ENCODE results near the gene CTU1. TPM values are rescaled to one million over a fixed set of nuclear protein-coding genes. Genes with fewer than 3 reads are reported as not detected.

The CTU1 gene
- total RNA-seq, 2 experiments from 2014 or later: 1.4 to 1.6 TPM

GRCh38 chr19:51063664-51064063 is 44.5 kb downstream of the CTU1 start:
- H3K4me3 Mint-ChIP-seq: no peak overlapping the region
- ATAC-seq (ENCODE audit: poor library complexity): no peak
- no peaks in the 10 kb centered on the region for H3K36me3 Mint-ChIP-seq (ENCODE audit: low read depth)
- H3K9me3 ChIP-seq (ENCODE audit: control insufficient read depth in 1 of 2, insufficient read depth in 1 of 2, low read length in 2 of 2): peaks cover 0 to 9% of the 10 kb centered on the region in 2 experiments
- DNase-seq: no peak
- no peak overlapping the region for H3K4me3 ChIP-seq (ENCODE audit: low read length)
- no peaks in the 10 kb centered on the region for H3K9me3 Mint-ChIP-seq
- H3K27me3 Mint-ChIP-seq: peaks cover 65% of the 10 kb centered on the region
- H3K27ac ChIP-seq (ENCODE audit: low read depth in 1 of 2, low read length in 2 of 2): no peak overlapping the region
- intact Hi-C loops (cut with DNase I, micrococcal nuclease): no loop called here
- CTCF ChIA-PET: interaction anchor here (0.7 kb wide), 1 partner anchor 47 kb away, joined by 3 read pairs; no protein-coding TSS in a partner anchor
- peaks cover 3% of the 10 kb centered on the region for H3K4me1 ChIP-seq (ENCODE audit: insufficient read depth, low read length)
- POLR2A ChIA-PET: no interaction called here
- peaks cover 25 to 60% of the 10 kb centered on the region in 2 experiments for H3K27me3 ChIP-seq (ENCODE audit: control insufficient read depth in 1 of 2, insufficient read depth in 2 of 2, low read length in 2 of 2)
- no peaks in the 10 kb centered on the region for H3K36me3 ChIP-seq (ENCODE audit: insufficient read depth, low read length)
- no peak for TF ChIP-seq CTCF (IDR thresholded peaks at IDR 0.05)
- H3K4me1 Mint-ChIP-seq (ENCODE audit: low read depth): no peaks in the 10 kb centered on the region
- no peak overlapping the region for H3K27ac Mint-ChIP-seq

GRCh38 chr19:51060973-51061372 is 47.2 kb downstream of the CTU1 start:
- CTCF ChIA-PET: no interaction called here
- H3K9me3 ChIP-seq (ENCODE audit: control insufficient read depth in 1 of 2, insufficient read depth in 1 of 2, low read length in 2 of 2): peaks cover 0 to 9% of the 10 kb centered on the region in 2 experiments
- peaks cover 16 to 42% of the 10 kb centered on the region in 2 experiments for H3K27me3 ChIP-seq (ENCODE audit: control insufficient read depth in 1 of 2, insufficient read depth in 2 of 2, low read length in 2 of 2)
- no peak for TF ChIP-seq CTCF (IDR thresholded peaks at IDR 0.05)
- Mint-ChIP-seq H3K36me3 (ENCODE audit: low read depth) (no peaks in the 10 kb centered on the region), H3K9me3 (no peaks in the 10 kb centered on the region), H3K4me1 (ENCODE audit: low read depth) (no peaks in the 10 kb centered on the region), H3K4me3 (no peak overlapping the region), H3K27me3 (peaks cover 56% of the 10 kb centered on the region), H3K27ac (no peak overlapping the region)
- H3K27ac ChIP-seq (ENCODE audit: low read depth in 1 of 2, low read length in 2 of 2): no peak overlapping the region
- H3K4me3 ChIP-seq (ENCODE audit: low read length): no peak overlapping the region
- no peaks in the 10 kb centered on the region for H3K36me3 ChIP-seq (ENCODE audit: insufficient read depth, low read length)
- ATAC-seq (ENCODE audit: poor library complexity) (no peak), DNase-seq (no peak)
- POLR2A ChIA-PET: no interaction called here
- peaks cover 3% of the 10 kb centered on the region for H3K4me1 ChIP-seq (ENCODE audit: insufficient read depth, low read length)
- intact Hi-C loops (cut with DNase I, micrococcal nuclease): no loop called here

GRCh38 chr19:51060336-51060735 is 47.9 kb downstream of the CTU1 start:
- H3K4me1 Mint-ChIP-seq (ENCODE audit: low read depth): no peaks in the 10 kb centered on the region
- no peak overlapping the region for H3K4me3 Mint-ChIP-seq
- no peaks in the 10 kb centered on the region for H3K9me3 Mint-ChIP-seq
- no peak overlapping the region for H3K4me3 ChIP-seq (ENCODE audit: low read length)
- no peaks in the 10 kb centered on the region for H3K36me3 ChIP-seq (ENCODE audit: insufficient read depth, low read length)
- H3K27ac Mint-ChIP-seq: no peak overlapping the region
- H3K27me3 Mint-ChIP-seq: peaks cover 55% of the 10 kb centered on the region
- H3K27me3 ChIP-seq (ENCODE audit: control insufficient read depth in 1 of 2, insufficient read depth in 2 of 2, low read length in 2 of 2): peaks cover 9 to 40% of the 10 kb centered on the region in 2 experiments
- DNase-seq (no peak), ATAC-seq (ENCODE audit: poor library complexity) (no peak)
- peaks cover 3% of the 10 kb centered on the region for H3K4me1 ChIP-seq (ENCODE audit: insufficient read depth, low read length)
- CTCF ChIA-PET: no interaction called here
- intact Hi-C loops (cut with DNase I, micrococcal nuclease): no loop called here
- peaks cover 0 to 9% of the 10 kb centered on the region in 2 experiments for H3K9me3 ChIP-seq (ENCODE audit: control insufficient read depth in 1 of 2, insufficient read depth in 1 of 2, low read length in 2 of 2)
- no peak overlapping the region for H3K27ac ChIP-seq (ENCODE audit: low read depth in 1 of 2, low read length in 2 of 2)
- POLR2A ChIA-PET: no interaction called here
- H3K36me3 Mint-ChIP-seq (ENCODE audit: low read depth): no peaks in the 10 kb centered on the region
- TF ChIP-seq CTCF (IDR thresholded peaks at IDR 0.05): no peak
